Lung (tissue), 12 donors: ENCODE measurements around the gene CENPA. TPM values are rescaled to one million over a fixed set of nuclear protein-coding genes. Genes with fewer than 3 reads are reported as not detected.

Source experiments
- ATAC-seq: fragments of 200-7000 bp; cut with Tn5 transposase; one replicate; pipeline ENCODE4 v1.9.1; 2020; ENCODE audit warnings: moderate number of reproducible peaks; ENCODE audit not compliant: insufficient read depth, low FRiP score
- DNase-seq, 3 donors: peaks; one replicate each; pipeline ENCODE4 v3.0.0-alpha.2; 2013 to 2017
- H3K27ac ChIP-seq, 2 donors: one replicate each; pipeline ENCODE4 v1.5.1; 2013; ENCODE audit warnings: mild to moderate bottlenecking in 2 of 2, moderate library complexity in 2 of 2, control low read depth in 1 of 2, inconsistent platforms in 1 of 2, low read depth in 1 of 2, low read length in 1 of 2
- H3K27me3 ChIP-seq, 3 donors: one replicate each; pipeline ENCODE4 v1.5.1; 2013; ENCODE audit warnings: low read length in 2 of 3; ENCODE audit not compliant: control insufficient read depth in 3 of 3, insufficient read depth in 3 of 3
- H3K36me3 ChIP-seq, 4 donors: one replicate each; pipeline ENCODE4 v1.5.1; 2013; ENCODE audit warnings: low read length in 4 of 4, mild to moderate bottlenecking in 1 of 4, moderate library complexity in 1 of 4; ENCODE audit not compliant: control insufficient read depth in 4 of 4, insufficient read depth in 4 of 4
- H3K4me1 ChIP-seq, 5 donors: one replicate each; pipeline ENCODE4 v1.5.1; 2013; ENCODE audit warnings: low read length in 5 of 5, mild to moderate bottlenecking in 2 of 5, moderate library complexity in 1 of 5; ENCODE audit not compliant: control insufficient read depth in 5 of 5, insufficient read depth in 5 of 5
- H3K4me3 ChIP-seq: one replicate; pipeline ENCODE4 v1.5.1; 2013; ENCODE audit warnings: mild to moderate bottlenecking, control low read depth, moderate library complexity
- H3K9ac ChIP-seq, 2 donors: one replicate each; pipeline ENCODE4 v1.5.1; 2013; ENCODE audit warnings: low read length in 2 of 2, control low read depth in 1 of 2; ENCODE audit not compliant: insufficient read depth in 1 of 2
- H3K9me3 ChIP-seq, 4 donors: one replicate each; pipeline ENCODE4 v1.5.1; 2013; ENCODE audit warnings: low read length in 3 of 4, mild to moderate bottlenecking in 1 of 4, moderate library complexity in 1 of 4; ENCODE audit not compliant: control insufficient read depth in 4 of 4, insufficient read depth in 3 of 4
- CTCF ChIP-seq: IDR thresholded peaks from 2 replicates; pipeline ENCODE4 v1.5.1; 2012; ENCODE audit warnings: mild to moderate bottlenecking; ENCODE audit errors: control extremely low read depth, extremely low read depth
- WGBS, 2 donors: extraction: QIAGEN DNeasy Blood & Tissue Kit; methylation state at CpG; one replicate each; pipeline ENCODE4 v1.1.7; 2013; 5-methylcytosine and 5-hydroxymethylcytosine counted together
- polyA plus RNA-seq, 2 donors: library from polyadenylated mRNA; stranded (reverse); fragments of 200-250 nt; gene quantifications; one replicate each; pipeline ENCODE4 v1.2.1, GENCODE V29; 2013
- total RNA-seq, 2 donors: library from RNA; depleted of rRNA in 1 of 2; stranded (reverse); fragments of >200 nt in 1 of 2; gene quantifications; one replicate each; pipeline ENCODE4 v1.2.1, GENCODE V29; 2014 to 2021
- donor health status: control.
- donor health status: control.
- donor health status: Bipolar disorder and iron deficiency.
- donor health status: healthy.
- donor health status: DM: yes; HTN: yes; CAD: no.

The CENPA gene
- total and polyA plus RNA-seq, 4 donors: 0.71 to 1.5 (median 0.95) TPM

GRCh38 chr2:26764906-26765305 lies 20.9 kb upstream of the CENPA start:
- 27 to 66% methylated on average over 3 of the region's 3 CpGs for WGBS, 2 donors
- no peak for TF ChIP-seq CTCF
- H3K36me3 ChIP-seq: peaks cover 0 to 3% (median 0%) of the 10 kb centered on the region in 4 donors
- peak overlapping the region; percentile 42 to 70 for H3K9ac ChIP-seq
- H3K9me3 ChIP-seq: no peaks in the 10 kb centered on the region
- DNase-seq (no peak), ATAC-seq (no peak)
- peak overlapping the region; percentile 92 to 98 for H3K27ac ChIP-seq
- no peaks in the 10 kb centered on the region for H3K27me3 ChIP-seq
- peaks cover 0 to 25% (median 5%) of the 10 kb centered on the region in 5 donors for H3K4me1 ChIP-seq
- H3K4me3 ChIP-seq: peak overlapping the region; percentile 97

- H3K27ac ChIP-seq: peak overlapping the region in 1 of 2 donors; percentile 21
- no peak for ATAC-seq
- 84 to 93% methylated on average over 10 of the region's 10 CpGs for WGBS, 2 donors
- peak overlapping the region; percentile 97 for H3K4me3 ChIP-seq
- H3K9ac ChIP-seq: no peak overlapping the region
- DNase-seq: no peak
- peaks cover 0 to 26% (median 5%) of the 10 kb centered on the region in 5 donors for H3K4me1 ChIP-seq
- H3K9me3 ChIP-seq: no peaks in the 10 kb centered on the region
- peaks cover 0 to 3% (median under 1%) of the 10 kb centered on the region in 4 donors for H3K36me3 ChIP-seq
- TF ChIP-seq CTCF: no peak
- H3K27me3 ChIP-seq: no peaks in the 10 kb centered on the region
These were observed 20.2 kb upstream of the CENPA start for GRCh38 chr2:26765475-26766200.

GRCh38 chr2:26767129-26767528 lies 18.7 kb upstream of the CENPA start:
- 50 to 68% methylated on average over 5 of the region's 5 CpGs for WGBS, 2 donors
- Histone ChIP-seq H3K27me3 (no peaks in the 10 kb centered on the region), H3K27ac (no peak overlapping the region), H3K4me1 (peaks cover 0 to 41% (median 15%) of the 10 kb centered on the region in 5 donors), H3K9ac (no peak overlapping the region), H3K9me3 (no peaks in the 10 kb centered on the region), H3K4me3 (no peak overlapping the region), H3K36me3 (peaks cover 0 to 3% (median 1%) of the 10 kb centered on the region in 4 donors)
- DNase-seq (no peak), ATAC-seq (no peak)
- TF ChIP-seq CTCF: no peak
